ENCODE data around the gene BTBD10.

The BTBD10 gene

GRCh38 chr11:13462901-13463778 lies at the start of gene BTBD10:
Gene BTBD10, minus strand, starts transcription at chr11:13463222. Its CDS starts 18,098 bp downstream, at chr11:13445124.
- DNase-seq (ENCODE audit: low read depth), result peak; percentile 92
- peak within 1 kb of the TSS; percentile 88 for H3K4me3 ChIP-seq (ENCODE audit: low read length)
- no peak for TF ChIP-seq CTCF (conservative IDR thresholded peaks at IDR 0.05; ENCODE audit: low read length)

- TF ChIP-seq CTCF (conservative IDR thresholded peaks at IDR 0.05; ENCODE audit: low read length), result no peak
- DNase-seq (ENCODE audit: low read depth), result no peak
- H3K4me3 ChIP-seq (ENCODE audit: low read length), result no peak overlapping the region
Measured at GRCh38 chr11:13503393-13503792, 40.4 kb upstream of the BTBD10 start.

GRCh38 chr11:13502492-13502891 lies 39.5 kb upstream of the BTBD10 start:
- no peak overlapping the region for H3K4me3 ChIP-seq (ENCODE audit: low read length)
- no peak for TF ChIP-seq CTCF (conservative IDR thresholded peaks at IDR 0.05; ENCODE audit: low read length)

GRCh38 chr11:13495929-13496328 lies 32.9 kb upstream of the BTBD10 start, which contains the start of gene PTH:
Gene PTH, minus strand, starts transcription at chr11:13495997. Its CDS starts 3,142 bp downstream, at chr11:13492855.
- H3K4me3 ChIP-seq (ENCODE audit: low read length), result no peak within 1 kb of the TSS
- DNase-seq (ENCODE audit: low read depth), result no peak
- TF ChIP-seq CTCF (conservative IDR thresholded peaks at IDR 0.05; ENCODE audit: low read length), result no peak

More at GRCh38 chr11:13502492-13502891, 39.5 kb upstream of the BTBD10 start:
- DNase-seq (ENCODE audit: low read depth), result no peak

GRCh38 chr11:13494051-13494450 lies 31.0 kb upstream of the BTBD10 start:
- TF ChIP-seq CTCF (conservative IDR thresholded peaks at IDR 0.05; ENCODE audit: low read length), result no peak
- DNase-seq (ENCODE audit: low read depth), result no peak
- no peak overlapping the region for H3K4me3 ChIP-seq (ENCODE audit: low read length)

- DNase-seq (ENCODE audit: low read depth), result peak; percentile 12
- no peak overlapping the region for H3K4me3 ChIP-seq (ENCODE audit: low read length)
- peak; percentile 52 for TF ChIP-seq CTCF (conservative IDR thresholded peaks at IDR 0.05; ENCODE audit: low read length)
Measured at GRCh38 chr11:13487661-13488030, 24.6 kb upstream of the BTBD10 start.

All from AG10803 (cell line).